ENCODE data around the gene HSD17B13. TPM values are rescaled to one million over a fixed set of nuclear protein-coding genes. Genes with fewer than 3 reads are reported as not detected.
"Not testable (repeated sequence)": the region's sequence is repeated elsewhere in the genome, so short reads cannot be mapped to it uniquely, and the experiment has no call there.

The HSD17B13 gene
- total RNA-seq, 2 experiments from 2014 or later = 0.07 TPM; not detected in 1

- Mint-ChIP-seq H3K27ac (no peak overlapping the region), H3K4me3 (no peak overlapping the region), H3K9me3 (no peaks in the 10 kb centered on the region), H3K27me3 (no peaks in the 10 kb centered on the region), H3K4me1 (peaks cover 4% of the 10 kb centered on the region), H3K36me3 (ENCODE audit: low read depth) (no peaks in the 10 kb centered on the region)
- ChIA-PET CTCF (no interaction called here), POLR2A (no interaction called here)
- no peak for DNase-seq
Observed at GRCh38 chr4:87309625-87310024, 13.1 kb downstream of the HSD17B13 start.

- ChIA-PET POLR2A (no interaction called here), CTCF (interaction anchor here (0.6 kb wide), 1 partner anchor 118 kb away, joined by 4 read pairs; no protein-coding TSS in a partner anchor)
- Mint-ChIP-seq H3K27me3 (no peaks in the 10 kb centered on the region), H3K9me3 (no peaks in the 10 kb centered on the region), H3K4me3 (no peak overlapping the region), H3K36me3 (ENCODE audit: low read depth) (no peaks in the 10 kb centered on the region), H3K27ac (no peak overlapping the region), H3K4me1 (peaks cover 4% of the 10 kb centered on the region)
- DNase-seq = no peak
Observed at GRCh38 chr4:87306056-87306455, 16.6 kb downstream of the HSD17B13 start.

DNA sequence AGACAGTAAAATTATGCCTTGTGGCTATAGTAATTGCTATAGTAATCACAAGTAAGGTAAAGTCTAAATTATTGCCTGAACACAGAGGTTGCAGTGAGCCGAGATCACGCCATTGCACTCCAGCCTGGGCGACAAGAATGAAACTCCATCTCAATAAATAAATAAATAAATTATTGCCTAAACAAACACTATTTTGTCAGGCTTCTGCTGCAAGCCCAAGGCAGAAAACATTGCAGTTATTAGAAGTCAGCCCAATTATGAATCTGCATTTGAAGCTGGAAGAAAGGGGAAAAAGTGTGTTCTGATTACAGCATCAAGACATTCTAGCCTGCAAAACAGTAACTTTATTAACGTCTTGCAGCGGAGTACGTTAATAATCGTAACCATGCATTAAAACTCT, 17.1 kb downstream of the HSD17B13 start:
- POLR2A ChIA-PET = no interaction called here
- CTCF ChIA-PET = no interaction called here
- H3K36me3 Mint-ChIP-seq (ENCODE audit: low read depth) = no peaks in the 10 kb centered on the region
- H3K27ac Mint-ChIP-seq = no peak overlapping the region
- no peak overlapping the region for H3K4me3 Mint-ChIP-seq
- no peaks in the 10 kb centered on the region for H3K9me3 Mint-ChIP-seq
- no peaks in the 10 kb centered on the region for H3K27me3 Mint-ChIP-seq
- H3K4me1 Mint-ChIP-seq = peaks cover 4% of the 10 kb centered on the region
- no peak for DNase-seq

DNA sequence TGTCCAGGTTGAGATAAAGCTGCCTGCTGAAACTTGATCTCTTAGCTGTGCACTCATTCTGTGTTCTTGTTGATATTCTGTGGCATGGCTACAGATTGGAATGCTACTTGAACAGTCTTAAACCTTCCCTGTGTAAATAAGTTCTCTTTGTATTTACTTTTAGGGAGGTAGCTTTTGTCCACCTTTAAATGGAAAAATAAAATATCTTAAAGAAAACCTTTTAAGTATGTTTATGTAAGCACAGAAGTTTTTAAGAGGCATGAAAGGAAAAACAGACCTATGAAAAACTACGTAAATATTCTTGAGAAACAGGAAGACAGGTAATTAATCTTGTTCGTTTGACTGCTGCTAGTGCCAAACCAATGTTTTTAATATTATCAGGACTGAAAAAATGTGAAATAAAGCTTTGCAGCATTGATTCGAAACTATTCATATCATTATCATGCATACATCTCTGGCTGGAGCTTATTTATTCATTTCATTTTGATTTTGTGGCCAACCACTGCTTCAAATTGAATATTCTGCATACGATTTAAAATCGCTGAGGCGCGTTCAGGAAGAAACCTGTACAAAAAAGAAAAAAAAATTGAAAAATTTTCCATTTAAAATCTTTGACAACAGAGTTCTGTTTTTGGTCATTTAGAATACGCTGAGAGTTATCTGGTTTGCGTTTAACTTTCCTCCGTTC, 17.8 kb downstream of the HSD17B13 start:
- Mint-ChIP-seq H3K4me1 (peaks cover 4% of the 10 kb centered on the region), H3K36me3 (ENCODE audit: low read depth) (no peaks in the 10 kb centered on the region), H3K4me3 (no peak overlapping the region), H3K27ac (no peak overlapping the region), H3K9me3 (no peaks in the 10 kb centered on the region), H3K27me3 (no peaks in the 10 kb centered on the region)
- CTCF ChIA-PET = no interaction called here
- no peak for DNase-seq
- POLR2A ChIA-PET = no interaction called here

DNA sequence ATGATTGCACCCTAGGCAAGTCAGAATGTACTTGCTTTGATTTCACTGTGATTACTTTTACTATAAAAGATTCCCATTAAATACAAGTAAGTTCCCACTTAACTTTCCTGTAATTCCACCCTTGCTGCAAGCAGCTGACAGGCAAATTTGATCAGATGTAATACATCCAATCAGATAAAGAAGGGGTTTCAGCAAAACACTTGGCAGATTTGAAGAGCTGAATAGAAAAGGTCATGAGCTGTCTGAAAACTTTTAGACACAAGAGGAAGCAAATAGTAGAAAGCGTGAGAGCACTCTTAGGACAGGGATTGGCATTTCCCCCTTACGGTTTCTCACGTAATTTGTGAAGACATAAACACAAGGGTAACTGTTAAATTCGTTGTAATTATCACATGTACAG, 22.8 kb downstream of the HSD17B13 start:
- no peaks in the 10 kb centered on the region for H3K27me3 Mint-ChIP-seq

GRCh38 chr4:87298362-87298761, 24.3 kb downstream of the HSD17B13 start:
- POLR2A ChIA-PET = no interaction called here
- H3K27ac Mint-ChIP-seq = no peak overlapping the region
- H3K36me3 Mint-ChIP-seq (ENCODE audit: low read depth) = no peaks in the 10 kb centered on the region

More for the DNA sequence above, 22.8 kb downstream of the HSD17B13 start:
- H3K4me3 Mint-ChIP-seq = no peak overlapping the region
- POLR2A ChIA-PET = no interaction called here
- no peak for DNase-seq
- CTCF ChIA-PET = no interaction called here
- H3K9me3 Mint-ChIP-seq = no peaks in the 10 kb centered on the region
- no peak overlapping the region for H3K27ac Mint-ChIP-seq
- no peaks in the 10 kb centered on the region for H3K36me3 Mint-ChIP-seq (ENCODE audit: low read depth)
- H3K4me1 Mint-ChIP-seq = no peaks in the 10 kb centered on the region

GRCh38 chr4:87294911-87295310, 27.8 kb downstream of the HSD17B13 start:
- H3K4me1 Mint-ChIP-seq; DNase-seq; POLR2A ChIA-PET; H3K4me3 Mint-ChIP-seq; H3K27ac Mint-ChIP-seq; H3K9me3 Mint-ChIP-seq; H3K36me3 Mint-ChIP-seq (ENCODE audit: low read depth); CTCF ChIA-PET; H3K27me3 Mint-ChIP-seq: not testable (repeated sequence)

More at GRCh38 chr4:87298362-87298761, 24.3 kb downstream of the HSD17B13 start:
- no peak for DNase-seq
- Mint-ChIP-seq H3K27me3 (no peaks in the 10 kb centered on the region), H3K4me1 (no peaks in the 10 kb centered on the region), H3K9me3 (peaks cover 7% of the 10 kb centered on the region), H3K4me3 (no peak overlapping the region)
- CTCF ChIA-PET = no interaction called here

DNA sequence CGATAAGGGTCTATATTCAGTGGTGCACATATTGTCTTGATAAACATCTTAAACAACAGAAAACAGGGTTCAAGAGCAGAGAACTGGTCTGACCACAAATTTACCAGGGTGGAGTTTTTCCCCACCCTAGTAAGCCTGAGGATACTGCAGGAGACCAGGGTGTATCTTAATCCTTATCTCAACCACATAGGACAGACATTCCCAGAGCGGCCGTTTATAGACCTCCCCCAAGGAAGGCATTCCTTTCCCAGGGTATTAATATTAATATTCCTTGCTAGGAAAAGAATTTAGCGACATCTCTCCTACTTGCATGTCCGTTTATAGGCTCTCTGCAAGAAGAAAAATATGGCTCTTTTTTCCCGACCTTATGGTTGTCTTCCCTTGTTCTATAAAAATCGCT, 28.8 kb downstream of the HSD17B13 start:
- H3K27ac Mint-ChIP-seq; CTCF ChIA-PET; H3K4me3 Mint-ChIP-seq; H3K4me1 Mint-ChIP-seq; H3K36me3 Mint-ChIP-seq (ENCODE audit: low read depth); POLR2A ChIA-PET; H3K27me3 Mint-ChIP-seq; H3K9me3 Mint-ChIP-seq; DNase-seq: not testable (repeated sequence)

DNA sequence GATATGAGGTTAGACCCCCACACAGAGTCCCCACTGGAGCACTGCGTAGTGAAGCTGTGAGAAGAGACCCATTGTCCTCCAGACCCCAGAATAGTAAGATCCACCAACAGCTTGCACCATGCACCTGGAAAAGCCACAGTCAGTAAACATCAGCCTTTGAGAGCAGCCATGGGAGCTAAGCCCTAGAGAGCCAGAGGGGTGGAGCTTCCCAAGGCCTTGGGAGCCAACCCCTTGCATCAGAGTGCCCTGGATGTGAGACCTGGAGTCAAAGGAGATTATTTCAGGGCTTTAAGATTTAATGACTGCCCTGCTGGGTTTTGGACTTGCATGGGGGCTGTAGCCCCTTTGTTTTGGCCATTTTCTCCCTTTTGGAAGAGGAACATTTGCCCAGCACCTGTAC, 35.7 kb downstream of the HSD17B13 start:
- ChIA-PET CTCF (no interaction called here), POLR2A (interaction anchor here (0.6 kb wide), 1 partner anchor 585 kb away, joined by 3 read pairs; no protein-coding TSS in a partner anchor)
- H3K4me3 Mint-ChIP-seq = no peak overlapping the region
- H3K27ac Mint-ChIP-seq = no peak overlapping the region
- H3K9me3 Mint-ChIP-seq = peaks cover 27% of the 10 kb centered on the region
- no peaks in the 10 kb centered on the region for H3K36me3 Mint-ChIP-seq (ENCODE audit: low read depth)
- no peaks in the 10 kb centered on the region for H3K4me1 Mint-ChIP-seq
- H3K27me3 Mint-ChIP-seq = peaks cover 4% of the 10 kb centered on the region
- no peak for DNase-seq

DNA sequence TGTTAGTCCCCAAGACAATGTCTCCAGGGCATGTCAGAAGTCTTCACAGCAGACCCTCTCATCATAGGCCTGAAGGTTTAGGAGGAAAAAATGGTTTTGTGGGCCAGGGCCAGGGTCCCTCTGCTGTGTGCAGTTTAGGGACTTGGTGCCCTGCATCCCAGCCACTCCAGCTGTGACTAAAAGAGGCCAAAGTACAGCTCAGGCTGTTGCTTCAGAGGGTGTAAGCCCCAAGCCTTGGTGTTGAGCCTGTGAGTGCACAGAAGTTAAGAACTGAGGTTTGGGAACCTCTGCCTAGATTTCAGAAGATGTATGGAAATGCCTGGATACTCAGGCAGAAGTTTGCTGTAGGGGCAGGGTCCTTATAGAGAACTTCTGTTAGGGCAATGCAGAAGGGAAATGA, 38.4 kb downstream of the HSD17B13 start:
- not testable (repeated sequence) for H3K27me3 Mint-ChIP-seq, H3K4me1 Mint-ChIP-seq

GRCh38 chr4:87283151-87283550, 39.5 kb downstream of the HSD17B13 start:
- Mint-ChIP-seq H3K27ac (no peak overlapping the region), H3K9me3 (peaks cover 27% of the 10 kb centered on the region), H3K4me3 (no peak overlapping the region), H3K36me3 (ENCODE audit: low read depth) (no peaks in the 10 kb centered on the region), H3K4me1 (no peaks in the 10 kb centered on the region), H3K27me3 (peaks cover 9% of the 10 kb centered on the region)
- DNase-seq = no peak
- CTCF ChIA-PET = no interaction called here
- POLR2A ChIA-PET = no interaction called here

More for the DNA sequence above, 38.4 kb downstream of the HSD17B13 start:
- H3K36me3 Mint-ChIP-seq (ENCODE audit: low read depth); POLR2A ChIA-PET; H3K27ac Mint-ChIP-seq; H3K4me3 Mint-ChIP-seq; CTCF ChIA-PET; DNase-seq: not testable (repeated sequence)
- peaks cover 27% of the 10 kb centered on the region for H3K9me3 Mint-ChIP-seq

- CTCF ChIA-PET = no interaction called here
- DNase-seq = no peak
- Mint-ChIP-seq H3K27me3 (peaks cover 9% of the 10 kb centered on the region), H3K4me3 (no peak overlapping the region), H3K4me1 (no peaks in the 10 kb centered on the region), H3K36me3 (ENCODE audit: low read depth) (no peaks in the 10 kb centered on the region), H3K9me3 (peaks cover 20% of the 10 kb centered on the region), H3K27ac (no peak overlapping the region)
- POLR2A ChIA-PET = no interaction called here
Observed at GRCh38 chr4:87281603-87282002, 41.1 kb downstream of the HSD17B13 start.

GRCh38 chr4:87278335-87278794, 44.3 kb downstream of the HSD17B13 start:
- peaks cover 7% of the 10 kb centered on the region for H3K9me3 Mint-ChIP-seq
- peaks cover 9% of the 10 kb centered on the region for H3K27me3 Mint-ChIP-seq
- no peak overlapping the region for H3K27ac Mint-ChIP-seq
- no peaks in the 10 kb centered on the region for H3K4me1 Mint-ChIP-seq
- POLR2A ChIA-PET = no interaction called here
- H3K4me3 Mint-ChIP-seq = no peak overlapping the region
- H3K36me3 Mint-ChIP-seq (ENCODE audit: low read depth) = no peaks in the 10 kb centered on the region
- CTCF ChIA-PET = no interaction called here
- DNase-seq = no peak

- Mint-ChIP-seq H3K36me3 (ENCODE audit: low read depth) (no peaks in the 10 kb centered on the region), H3K4me3 (no peak overlapping the region), H3K27me3 (peaks cover 4% of the 10 kb centered on the region), H3K9me3 (no peaks in the 10 kb centered on the region), H3K4me1 (no peaks in the 10 kb centered on the region), H3K27ac (no peak overlapping the region)
- CTCF ChIA-PET = interaction anchor here (0.8 to 0.9 kb wide), 2 partner anchors 13 to 308 kb away, joined by 3 read pairs; no protein-coding TSS in a partner anchor
- POLR2A ChIA-PET = no interaction called here
- DNase-seq = no peak
Observed at GRCh38 chr4:87275311-87275710, 47.4 kb downstream of the HSD17B13 start.

All from activated CD4-positive, alpha-beta T cell treated with anti-CD3 and anti-CD28 coated beads, Interleukin-2, amount 10 ng/mL, durations not matched to agents 7 days and 5 days (primary cell).